K562 (cell line): ENCODE results near the gene CD46. TPM values are rescaled to one million over a fixed set of nuclear protein-coding genes. Genes with fewer than 3 reads are reported as not detected.

Experiments used
- CREB5 ChIP-seq: fragments of 250-450 bp; sonication (Bioruptor Pico); IDR thresholded peaks from 2 replicates; pipeline ENCODE4 v1.5.0; 2020; ENCODE audit warnings: mild to moderate bottlenecking
- HEY1 ChIP-seq: fragments of 250-450 bp; sonication (Bioruptor Pico); IDR thresholded peaks from 2 replicates; pipeline ENCODE4 v1.5.0; 2020; ENCODE audit warnings: mild to moderate bottlenecking, moderate library complexity, borderline replicate concordance
- HNRNPH1 ChIP-seq: fragments of 200-400 bp; formaldehyde crosslinking; optimal IDR thresholded peaks from 2 replicates; pipeline ENCODE3; 2017; ENCODE audit warnings: low read depth, mild to moderate bottlenecking, low read length, moderate library complexity
- PML ChIP-seq: IDR thresholded peaks from 2 replicates; pipeline ENCODE4 v1.6.1; 2012; ENCODE audit warnings: low read length, inconsistent platforms
- SMC3 ChIP-seq: conservative IDR thresholded peaks from 2 replicates; pipeline ENCODE4 v1.6.1; 2011; ENCODE audit warnings: low read depth, low read length, improper control_type of control experiment; ENCODE audit not compliant: insufficient read depth
- ZFP91 ChIP-seq: sonication (generic); formaldehyde crosslinking; IDR thresholded peaks from 2 replicates; pipeline ENCODE4 v1.8.0; 2022; ENCODE audit warnings: mild to moderate bottlenecking, missing genetic modification reagents
- polyA plus RNA-seq, 8 experiments: library from polyadenylated mRNA; depleted of rRNA in 4 of 8; stranded (reverse) in 5 of 8; unstranded in 3 of 8; fragments of >200 nt; fragmentation: Nextera tagmentation in 2 of 8; fragmentation: Illumina TruSeq in 1 of 8; extraction: Ambion mirVana in 2 of 8; extraction: Trizol in 1 of 8; gene quantifications; 2 replicates each; pipeline versions ENCODE4 v1.2.1 to v1.2.3, GENCODE V29; 2011 to 2014; ENCODE audit warnings: inconsistent platforms in 1 of 8, missing spikeins in 1 of 8
- total RNA-seq, 7 experiments: library from RNA; depleted of rRNA in 6 of 7; stranded (reverse); fragments of >200 nt in 6 of 7; fragmentation: Illumina TruSeq in 2 of 7; extraction: Trizol in 2 of 7; gene quantifications; 2 replicates each; pipeline versions ENCODE4 v1.2.1 to v1.2.3, GENCODE V29; 2011 to 2021; ENCODE audit warnings: low replicate concordance in 1 of 7
- TF ChIP-seq, protein P1 (sequence below): sonication (generic); formaldehyde crosslinking; IDR thresholded peaks from 2 replicates; pipeline ENCODE4 v1.8.0; 2023; ENCODE audit warnings: mild to moderate bottlenecking, missing genetic modification reagents
- TF ChIP-seq, protein P2 (sequence below): fragments of 150-350 bp; IDR thresholded peaks from 2 replicates; pipeline ENCODE4 v1.6.1; 2014; ENCODE audit warnings: low read depth, mild to moderate bottlenecking, low read length, borderline replicate concordance
- TF ChIP-seq, protein P3 (sequence below): fragments of 250-450 bp; sonication (Bioruptor Pico); IDR thresholded peaks from 2 replicates; pipeline ENCODE4 v1.4.0; 2020

Gene CD46
- total and polyA plus RNA-seq, 9 of the 15 experiments (the other 6 are each of a cell fraction or from before 2014, with no cell fraction given) = 87.9 to 374 (median 156) TPM

DNA sequence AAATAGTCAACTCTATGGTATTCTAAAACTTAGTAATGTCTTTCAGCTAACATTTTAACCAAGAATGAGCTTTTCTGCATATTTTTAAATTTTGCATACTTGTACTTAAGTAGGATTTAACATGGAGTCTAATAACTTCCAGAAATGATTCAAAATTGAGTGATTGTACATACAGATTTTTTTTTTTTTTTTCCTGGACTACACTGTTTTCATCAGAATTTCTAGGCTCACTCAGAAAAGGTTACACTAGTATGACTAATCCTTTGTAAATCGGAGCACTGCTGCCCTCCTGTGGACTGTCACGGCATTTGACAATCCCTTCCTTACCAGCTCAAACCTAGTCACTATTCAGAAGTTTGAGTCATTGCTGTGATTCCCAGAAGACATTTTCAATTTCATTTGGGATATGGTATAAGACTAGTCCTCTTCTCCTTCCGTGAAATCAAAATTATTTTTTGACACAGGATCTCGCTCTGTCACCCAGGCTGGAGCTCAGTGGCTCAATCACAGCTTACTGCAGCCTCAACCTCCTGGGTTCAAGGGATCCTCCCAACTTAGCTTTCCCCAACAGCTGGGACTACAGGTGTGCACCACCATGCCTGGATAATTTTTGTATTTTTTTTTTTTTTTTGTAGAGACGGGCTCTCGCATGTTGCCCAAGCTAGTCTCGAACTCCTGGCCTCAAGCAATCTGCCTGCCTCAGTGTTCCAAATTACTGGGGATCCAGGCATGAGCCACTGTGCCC lies 45.5 kb downstream of the CD46 start (continued):
- TF ChIP-seq, protein P1, sequence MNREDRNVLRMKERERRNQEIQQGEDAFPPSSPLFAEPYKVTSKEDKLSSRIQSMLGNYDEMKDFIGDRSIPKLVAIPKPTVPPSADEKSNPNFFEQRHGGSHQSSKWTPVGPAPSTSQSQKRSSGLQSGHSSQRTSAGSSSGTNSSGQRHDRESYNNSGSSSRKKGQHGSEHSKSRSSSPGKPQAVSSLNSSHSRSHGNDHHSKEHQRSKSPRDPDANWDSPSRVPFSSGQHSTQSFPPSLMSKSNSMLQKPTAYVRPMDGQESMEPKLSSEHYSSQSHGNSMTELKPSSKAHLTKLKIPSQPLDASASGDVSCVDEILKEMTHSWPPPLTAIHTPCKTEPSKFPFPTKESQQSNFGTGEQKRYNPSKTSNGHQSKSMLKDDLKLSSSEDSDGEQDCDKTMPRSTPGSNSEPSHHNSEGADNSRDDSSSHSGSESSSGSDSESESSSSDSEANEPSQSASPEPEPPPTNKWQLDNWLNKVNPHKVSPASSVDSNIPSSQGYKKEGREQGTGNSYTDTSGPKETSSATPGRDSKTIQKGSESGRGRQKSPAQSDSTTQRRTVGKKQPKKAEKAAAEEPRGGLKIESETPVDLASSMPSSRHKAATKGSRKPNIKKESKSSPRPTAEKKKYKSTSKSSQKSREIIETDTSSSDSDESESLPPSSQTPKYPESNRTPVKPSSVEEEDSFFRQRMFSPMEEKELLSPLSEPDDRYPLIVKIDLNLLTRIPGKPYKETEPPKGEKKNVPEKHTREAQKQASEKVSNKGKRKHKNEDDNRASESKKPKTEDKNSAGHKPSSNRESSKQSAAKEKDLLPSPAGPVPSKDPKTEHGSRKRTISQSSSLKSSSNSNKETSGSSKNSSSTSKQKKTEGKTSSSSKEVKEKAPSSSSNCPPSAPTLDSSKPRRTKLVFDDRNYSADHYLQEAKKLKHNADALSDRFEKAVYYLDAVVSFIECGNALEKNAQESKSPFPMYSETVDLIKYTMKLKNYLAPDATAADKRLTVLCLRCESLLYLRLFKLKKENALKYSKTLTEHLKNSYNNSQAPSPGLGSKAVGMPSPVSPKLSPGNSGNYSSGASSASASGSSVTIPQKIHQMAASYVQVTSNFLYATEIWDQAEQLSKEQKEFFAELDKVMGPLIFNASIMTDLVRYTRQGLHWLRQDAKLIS (CRISPR knock-in tag) = no peak
- peak; percentile 76 for TF ChIP-seq SMC3
- no peak for TF ChIP-seq ZFP91 (CRISPR knock-in tag)
- TF ChIP-seq CREB5 (CRISPR knock-in tag) = no peak
- TF ChIP-seq, protein P2, sequence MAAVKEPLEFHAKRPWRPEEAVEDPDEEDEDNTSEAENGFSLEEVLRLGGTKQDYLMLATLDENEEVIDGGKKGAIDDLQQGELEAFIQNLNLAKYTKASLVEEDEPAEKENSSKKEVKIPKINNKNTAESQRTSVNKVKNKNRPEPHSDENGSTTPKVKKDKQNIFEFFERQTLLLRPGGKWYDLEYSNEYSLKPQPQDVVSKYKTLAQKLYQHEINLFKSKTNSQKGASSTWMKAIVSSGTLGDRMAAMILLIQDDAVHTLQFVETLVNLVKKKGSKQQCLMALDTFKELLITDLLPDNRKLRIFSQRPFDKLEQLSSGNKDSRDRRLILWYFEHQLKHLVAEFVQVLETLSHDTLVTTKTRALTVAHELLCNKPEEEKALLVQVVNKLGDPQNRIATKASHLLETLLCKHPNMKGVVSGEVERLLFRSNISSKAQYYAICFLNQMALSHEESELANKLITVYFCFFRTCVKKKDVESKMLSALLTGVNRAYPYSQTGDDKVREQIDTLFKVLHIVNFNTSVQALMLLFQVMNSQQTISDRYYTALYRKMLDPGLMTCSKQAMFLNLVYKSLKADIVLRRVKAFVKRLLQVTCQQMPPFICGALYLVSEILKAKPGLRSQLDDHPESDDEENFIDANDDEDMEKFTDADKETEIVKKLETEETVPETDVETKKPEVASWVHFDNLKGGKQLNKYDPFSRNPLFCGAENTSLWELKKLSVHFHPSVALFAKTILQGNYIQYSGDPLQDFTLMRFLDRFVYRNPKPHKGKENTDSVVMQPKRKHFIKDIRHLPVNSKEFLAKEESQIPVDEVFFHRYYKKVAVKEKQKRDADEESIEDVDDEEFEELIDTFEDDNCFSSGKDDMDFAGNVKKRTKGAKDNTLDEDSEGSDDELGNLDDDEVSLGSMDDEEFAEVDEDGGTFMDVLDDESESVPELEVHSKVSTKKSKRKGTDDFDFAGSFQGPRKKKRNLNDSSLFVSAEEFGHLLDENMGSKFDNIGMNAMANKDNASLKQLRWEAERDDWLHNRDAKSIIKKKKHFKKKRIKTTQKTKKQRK = no peak
- TF ChIP-seq HEY1 (CRISPR knock-in tag) = no peak
- TF ChIP-seq, protein P3, sequence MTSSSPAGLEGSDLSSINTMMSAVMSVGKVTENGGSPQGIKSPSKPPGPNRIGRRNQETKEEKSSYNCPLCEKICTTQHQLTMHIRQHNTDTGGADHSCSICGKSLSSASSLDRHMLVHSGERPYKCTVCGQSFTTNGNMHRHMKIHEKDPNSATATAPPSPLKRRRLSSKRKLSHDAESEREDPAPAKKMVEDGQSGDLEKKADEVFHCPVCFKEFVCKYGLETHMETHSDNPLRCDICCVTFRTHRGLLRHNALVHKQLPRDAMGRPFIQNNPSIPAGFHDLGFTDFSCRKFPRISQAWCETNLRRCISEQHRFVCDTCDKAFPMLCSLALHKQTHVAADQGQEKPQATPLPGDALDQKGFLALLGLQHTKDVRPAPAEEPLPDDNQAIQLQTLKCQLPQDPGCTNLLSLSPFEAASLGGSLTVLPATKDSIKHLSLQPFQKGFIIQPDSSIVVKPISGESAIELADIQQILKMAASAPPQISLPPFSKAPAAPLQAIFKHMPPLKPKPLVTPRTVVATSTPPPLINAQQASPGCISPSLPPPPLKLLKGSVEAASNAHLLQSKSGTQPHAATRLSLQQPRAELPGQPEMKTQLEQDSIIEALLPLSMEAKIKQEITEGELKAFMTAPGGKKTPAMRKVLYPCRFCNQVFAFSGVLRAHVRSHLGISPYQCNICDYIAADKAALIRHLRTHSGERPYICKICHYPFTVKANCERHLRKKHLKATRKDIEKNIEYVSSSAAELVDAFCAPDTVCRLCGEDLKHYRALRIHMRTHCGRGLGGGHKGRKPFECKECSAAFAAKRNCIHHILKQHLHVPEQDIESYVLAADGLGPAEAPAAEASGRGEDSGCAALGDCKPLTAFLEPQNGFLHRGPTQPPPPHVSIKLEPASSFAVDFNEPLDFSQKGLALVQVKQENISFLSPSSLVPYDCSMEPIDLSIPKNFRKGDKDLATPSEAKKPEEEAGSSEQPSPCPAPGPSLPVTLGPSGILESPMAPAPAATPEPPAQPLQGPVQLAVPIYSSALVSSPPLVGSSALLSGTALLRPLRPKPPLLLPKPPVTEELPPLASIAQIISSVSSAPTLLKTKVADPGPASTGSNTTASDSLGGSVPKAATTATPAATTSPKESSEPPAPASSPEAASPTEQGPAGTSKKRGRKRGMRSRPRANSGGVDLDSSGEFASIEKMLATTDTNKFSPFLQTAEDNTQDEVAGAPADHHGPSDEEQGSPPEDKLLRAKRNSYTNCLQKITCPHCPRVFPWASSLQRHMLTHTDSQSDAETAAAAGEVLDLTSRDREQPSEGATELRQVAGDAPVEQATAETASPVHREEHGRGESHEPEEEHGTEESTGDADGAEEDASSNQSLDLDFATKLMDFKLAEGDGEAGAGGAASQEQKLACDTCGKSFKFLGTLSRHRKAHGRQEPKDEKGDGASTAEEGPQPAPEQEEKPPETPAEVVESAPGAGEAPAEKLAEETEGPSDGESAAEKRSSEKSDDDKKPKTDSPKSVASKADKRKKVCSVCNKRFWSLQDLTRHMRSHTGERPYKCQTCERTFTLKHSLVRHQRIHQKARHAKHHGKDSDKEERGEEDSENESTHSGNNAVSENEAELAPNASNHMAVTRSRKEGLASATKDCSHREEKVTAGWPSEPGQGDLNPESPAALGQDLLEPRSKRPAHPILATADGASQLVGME (CRISPR knock-in tag) = no peak
- no peak for TF ChIP-seq HNRNPH1
- TF ChIP-seq PML = no peak
